ENCODE measurements around the gene HAAO. TPM values are rescaled to one million over a fixed set of nuclear protein-coding genes. Genes with fewer than 3 reads are reported as not detected.
A peak's percentile ranks its signal among the peaks of the same experiment; 100 is the strongest.

The HAAO gene
- 0.60 and 0.82 TPM in 2 replicates for total RNA-seq
- polyA plus RNA-seq: 1.1 and 1.8 TPM in 2 replicates
- 0.43 and 0.63 TPM in 2 replicates for polyA plus RNA-seq (2011; cell fraction: cytosol; rRNA removed)
- polyA plus RNA-seq (2011; cell fraction: nucleus; rRNA removed): 0.83 and 1.1 TPM in 2 replicates
- 0.94 and 0.95 TPM in 2 replicates for polyA plus RNA-seq (2012)
- polyA minus RNA-seq: 0.51 and 0.55 TPM in 2 replicates
- polyA minus RNA-seq (2011; cell fraction: cytosol; rRNA and poly(A)+ RNA removed): not detected
- polyA minus RNA-seq (2011; cell fraction: nucleus; rRNA and poly(A)+ RNA removed): 0.38 TPM in 1 of 2 replicates, not detected in the other
- Bru-seq, nascent RNA: percentile 20 among the genes with signal in this experiment
- BruChase-seq, experiment 1, labeled RNA remaining after a 6-hour chase: percentile 8 among the genes with signal in this experiment
- BruChase-seq, experiment 2, labeled RNA remaining after a 2-hour chase: percentile 16 among the genes with signal in this experiment
- long read RNA-seq, partial matches to known transcripts: 0 of 1 reads
- long read RNA-seq, other reads (novel, unspliced or antisense): 1 of 1 reads

DNA sequence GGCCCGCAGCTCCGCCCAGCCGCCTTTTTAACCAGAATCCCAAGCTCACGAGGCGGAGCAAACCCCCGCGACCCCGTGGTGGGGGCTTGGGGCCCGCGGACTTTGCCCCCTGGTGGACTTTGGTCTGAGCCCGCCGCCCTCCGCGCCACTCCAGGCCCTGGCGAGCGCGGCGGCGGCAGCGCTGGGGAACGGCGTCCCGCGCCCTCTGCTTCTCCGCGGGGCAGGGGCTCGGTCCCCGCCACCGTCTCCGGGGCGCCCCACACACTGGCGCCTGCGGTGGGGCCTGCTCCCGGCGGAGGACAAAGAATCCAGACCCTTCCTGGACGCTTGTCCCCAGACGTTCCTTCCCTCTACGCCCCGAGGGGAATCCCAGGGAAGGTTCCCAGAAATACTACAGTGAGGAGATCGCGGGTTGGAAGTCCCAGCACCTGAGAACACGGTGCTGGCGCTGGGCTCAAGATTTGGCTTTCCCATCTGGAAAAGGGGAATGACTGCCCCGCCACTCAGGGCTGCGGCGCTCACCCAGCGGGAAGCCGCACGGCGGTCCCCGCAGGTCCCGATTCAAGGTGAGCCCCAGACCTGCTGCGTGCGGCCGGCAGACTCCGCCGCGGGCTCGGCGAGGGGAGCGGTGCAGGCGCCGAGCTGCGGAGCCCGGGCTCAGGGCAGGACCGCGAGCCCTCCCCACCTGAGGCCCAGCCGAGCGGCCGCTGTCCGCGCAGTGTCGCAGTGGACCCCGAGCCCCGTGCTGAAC is at the start of gene HAAO:
Gene HAAO, minus strand, starts transcription at position 1 of the 751 bp plus-strand sequence. CDS start 47 bp downstream, outside the sequence.
- peak within 1 kb of the TSS; percentile 90 for H3K4me2 ChIP-seq (ENCODE audit: insufficient read depth, low read length)
- intact Hi-C loops (cut with micrococcal nuclease): loop anchor here (1.0 kb wide), 1 partner anchor 298 kb away; no protein-coding TSS in a partner anchor
- DNase-seq (ENCODE audit: low read depth, low spot score): peak; percentile 21
- H3K27ac ChIP-seq (ENCODE audit: insufficient read depth, low read depth, low read length): no peak within 1 kb of the TSS
- H4K20me1 ChIP-seq (replicated peaks; ENCODE audit: control insufficient read depth, extremely low read depth, insufficient read depth, low read length): no peaks in the 10 kb centered on the region
- peaks cover 11 to 12% of the 10 kb centered on the region in 2 experiments for H3K27me3 ChIP-seq (ENCODE audit: control insufficient read depth in 2 of 2, insufficient read depth in 2 of 2, low read length in 2 of 2)
- peak within 1 kb of the TSS; percentile 33 to 47 (median 44) for H3K4me3 ChIP-seq (replicated peaks in 1 of 3; ENCODE audit: insufficient read depth in 1 of 3, low read depth in 1 of 3, low read length in 3 of 3)
- H3K9ac ChIP-seq (replicated peaks; ENCODE audit: extremely low read depth, insufficient read depth, low read length): peak within 1 kb of the TSS; percentile 33
- no peak for FAIRE-seq
- TF ChIP-seq GATA2 (IDR thresholded peaks at IDR 0.05; ENCODE audit: insufficient read depth, insufficient read length, low read depth, low read length) (no peak), EZH2 (IDR thresholded peaks at IDR 0.05; ENCODE audit: borderline replicate concordance, low read depth, low read length, severe bottlenecking) (peak; percentile 78)
- TF ChIP-seq, protein P1, sequence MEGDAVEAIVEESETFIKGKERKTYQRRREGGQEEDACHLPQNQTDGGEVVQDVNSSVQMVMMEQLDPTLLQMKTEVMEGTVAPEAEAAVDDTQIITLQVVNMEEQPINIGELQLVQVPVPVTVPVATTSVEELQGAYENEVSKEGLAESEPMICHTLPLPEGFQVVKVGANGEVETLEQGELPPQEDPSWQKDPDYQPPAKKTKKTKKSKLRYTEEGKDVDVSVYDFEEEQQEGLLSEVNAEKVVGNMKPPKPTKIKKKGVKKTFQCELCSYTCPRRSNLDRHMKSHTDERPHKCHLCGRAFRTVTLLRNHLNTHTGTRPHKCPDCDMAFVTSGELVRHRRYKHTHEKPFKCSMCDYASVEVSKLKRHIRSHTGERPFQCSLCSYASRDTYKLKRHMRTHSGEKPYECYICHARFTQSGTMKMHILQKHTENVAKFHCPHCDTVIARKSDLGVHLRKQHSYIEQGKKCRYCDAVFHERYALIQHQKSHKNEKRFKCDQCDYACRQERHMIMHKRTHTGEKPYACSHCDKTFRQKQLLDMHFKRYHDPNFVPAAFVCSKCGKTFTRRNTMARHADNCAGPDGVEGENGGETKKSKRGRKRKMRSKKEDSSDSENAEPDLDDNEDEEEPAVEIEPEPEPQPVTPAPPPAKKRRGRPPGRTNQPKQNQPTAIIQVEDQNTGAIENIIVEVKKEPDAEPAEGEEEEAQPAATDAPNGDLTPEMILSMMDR (IDR thresholded peaks at IDR 0.05; ENCODE audit: extremely low read depth in 1 of 2, insufficient read depth in 1 of 2, low read depth in 1 of 2, low read length in 2 of 2): peak in 1 of 2 donors; percentile 17
- TF ChIP-seq, protein P2, sequence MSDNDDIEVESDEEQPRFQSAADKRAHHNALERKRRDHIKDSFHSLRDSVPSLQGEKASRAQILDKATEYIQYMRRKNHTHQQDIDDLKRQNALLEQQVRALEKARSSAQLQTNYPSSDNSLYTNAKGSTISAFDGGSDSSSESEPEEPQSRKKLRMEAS (IDR thresholded peaks at IDR 0.05; ENCODE audit: insufficient read depth, insufficient read length): no peak
- H3K4me1 ChIP-seq (ENCODE audit: control insufficient read depth, extremely low read depth, insufficient read depth, low read length): peaks cover 4% of the 10 kb centered on the region
- no peaks in the 10 kb centered on the region for H3K36me3 ChIP-seq (ENCODE audit: control insufficient read depth in 2 of 2, extremely low read depth in 1 of 2, insufficient read depth in 2 of 2, low read length in 2 of 2)
- peak within 1 kb of the TSS; percentile 83 for H2AFZ ChIP-seq (ENCODE audit: low read depth, low read length)
- H3K9me1 ChIP-seq (replicated peaks; ENCODE audit: control insufficient read depth, extremely low read depth, insufficient read depth, low read length): no peaks in the 10 kb centered on the region
- no peaks in the 10 kb centered on the region for H3K79me2 ChIP-seq (ENCODE audit: control insufficient read depth, insufficient read depth, low read length)
- BruUV-seq (replicated peaks): no TSS peak
- dilution Hi-C loops (cut with MboI; ENCODE audit: extremely low pct_ligation_motif_present, low sequenced_read_pairs): no loop called here
- CTCF ChIA-PET: interaction anchor here (0.7 to 1.9 kb wide), 3 partner anchors 8 to 20 kb away, joined by 4 to 7 read pairs (median 6); no protein-coding TSS in a partner anchor
- POLR2A ChIA-PET: interaction anchor here (0.7 kb wide), 1 partner anchor 14 kb away, joined by 3 read pairs; no protein-coding TSS in a partner anchor
- H3K9me3 ChIP-seq (replicated peaks; ENCODE audit: control insufficient read depth, insufficient read depth, low read length): no peaks in the 10 kb centered on the region
